AG08396 (cell line): ENCODE measurements around the gene ASF1A.

Experiments
- DNase-seq: peaks from one replicate; pipeline ENCODE4 v3.0.0; 2012; ENCODE audit warnings: low spot score, mixed read lengths

Gene ASF1A

GRCh38 chr6:118913161-118913560 lies 19.2 kb downstream of the ASF1A start:
- no peak for DNase-seq

DNA sequence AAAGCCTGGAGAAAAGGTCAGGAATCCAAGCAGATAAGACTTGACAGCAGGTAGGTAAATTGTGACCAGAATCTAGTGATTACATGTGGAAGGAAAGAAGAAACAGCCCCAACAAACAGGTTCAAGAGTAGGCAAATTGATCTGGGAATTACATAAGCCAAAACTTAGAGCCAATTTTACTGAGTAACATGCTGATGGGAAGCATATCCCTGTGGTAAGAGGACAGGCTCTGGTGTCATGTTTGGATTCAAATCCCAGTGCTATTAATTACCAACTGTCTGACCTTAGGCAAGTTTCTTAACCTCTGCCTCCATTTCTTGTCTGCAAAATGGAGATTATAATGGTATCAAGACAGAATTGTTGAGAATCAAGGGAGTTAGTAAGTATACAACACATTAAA lies 20.6 kb downstream of the ASF1A start:
- no peak for DNase-seq

DNA sequence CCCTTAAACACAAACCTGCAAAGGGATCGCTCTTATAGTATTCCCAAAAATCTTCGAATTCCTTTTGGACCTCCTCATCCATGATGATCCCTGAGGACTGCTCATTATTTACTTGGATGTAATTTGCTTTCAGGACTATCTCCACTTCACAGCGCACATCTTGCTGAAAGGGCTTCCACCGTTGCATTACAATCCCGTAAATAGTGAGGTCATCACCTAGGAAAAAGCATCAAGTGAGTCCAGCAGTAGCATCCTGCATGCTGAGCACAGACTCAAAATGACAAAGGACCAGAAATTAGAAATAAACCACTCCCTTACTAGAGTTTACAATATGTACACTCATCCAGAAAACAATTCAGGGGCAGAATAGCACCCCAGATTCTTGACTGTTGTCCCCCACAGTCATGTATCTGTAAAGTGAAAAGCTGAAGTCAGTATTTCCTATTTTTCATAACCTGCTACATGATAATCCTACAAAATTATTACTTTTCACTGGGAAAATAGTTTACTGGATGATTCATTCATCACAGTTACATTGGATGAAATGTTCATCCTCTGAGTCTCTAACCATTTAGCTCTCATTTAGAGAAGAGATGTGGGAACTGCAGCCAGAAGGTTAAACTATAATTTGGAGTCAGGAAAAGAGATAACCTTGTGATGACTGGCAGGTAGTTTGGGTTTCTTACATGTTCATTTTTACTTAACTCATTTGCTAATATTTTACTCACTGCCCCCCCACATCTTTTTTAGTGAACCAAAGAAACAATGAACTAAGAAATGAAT lies 23.8 kb downstream of the ASF1A start:
- peak; percentile 8 for DNase-seq

DNA sequence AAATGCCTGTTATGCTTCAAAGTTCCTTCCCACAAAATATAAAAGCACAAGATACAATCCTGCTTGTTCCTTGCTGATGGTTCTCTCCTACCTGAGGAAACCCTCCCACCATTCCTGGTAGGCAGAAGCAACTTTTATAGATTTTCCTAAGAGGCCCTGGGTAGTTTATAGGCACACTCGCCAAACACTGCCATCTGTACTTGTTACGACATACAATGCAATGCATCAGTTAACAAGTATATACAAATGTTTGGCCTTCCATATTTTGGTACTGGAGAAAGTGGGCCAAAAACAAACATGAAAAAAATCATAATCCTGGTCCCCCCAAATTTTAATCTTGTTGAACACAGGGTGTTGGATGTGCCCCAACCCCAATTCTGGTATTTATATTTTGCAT lies 24.4 kb downstream of the ASF1A start:
- DNase-seq = no peak

- no peak for DNase-seq
Measured at GRCh38 chr6:118921084-118921483, 27.1 kb downstream of the ASF1A start.

DNA sequence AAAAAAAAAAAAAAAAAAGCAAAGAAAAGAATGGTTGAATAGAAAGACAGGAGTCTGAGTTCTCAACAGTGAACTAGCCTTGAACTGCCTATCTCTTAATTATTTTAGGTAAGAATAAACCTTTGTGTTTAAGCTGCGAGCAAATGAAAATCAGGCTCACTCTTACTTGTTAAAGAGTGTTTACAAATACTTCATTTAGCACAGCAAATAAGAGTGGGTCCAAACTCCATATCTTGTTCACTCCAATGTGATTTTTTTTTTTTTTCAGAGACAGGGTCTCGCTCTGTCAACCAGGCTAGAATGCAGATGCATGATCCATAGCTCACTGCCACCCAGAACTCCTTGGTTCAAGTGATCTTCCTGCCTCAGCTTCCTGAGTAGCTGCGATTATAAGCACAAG lies 29.1 kb downstream of the ASF1A start:
- DNase-seq = no peak

DNA sequence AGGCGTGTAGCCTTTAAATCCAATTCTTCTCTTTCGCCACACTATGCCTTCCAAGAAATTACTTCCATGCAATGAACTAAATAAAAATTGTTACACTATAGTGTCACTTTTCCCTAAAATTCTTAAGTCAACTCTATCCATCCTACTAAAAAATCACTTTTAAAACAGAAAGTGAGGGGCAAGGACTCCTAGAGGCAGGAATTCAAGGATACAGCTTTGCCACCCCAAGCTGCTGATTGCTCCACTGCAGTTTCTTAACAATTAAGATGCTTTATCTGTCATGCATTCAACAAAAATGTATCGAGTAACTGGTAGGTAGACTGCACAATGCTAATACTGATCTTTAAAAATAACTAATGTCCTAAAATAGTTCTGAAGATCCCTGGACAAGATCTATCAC lies 36.7 kb downstream of the ASF1A start:
- DNase-seq = no peak

- DNase-seq = no peak
Measured at GRCh38 chr6:118931436-118931835, 37.5 kb downstream of the ASF1A start.

DNA sequence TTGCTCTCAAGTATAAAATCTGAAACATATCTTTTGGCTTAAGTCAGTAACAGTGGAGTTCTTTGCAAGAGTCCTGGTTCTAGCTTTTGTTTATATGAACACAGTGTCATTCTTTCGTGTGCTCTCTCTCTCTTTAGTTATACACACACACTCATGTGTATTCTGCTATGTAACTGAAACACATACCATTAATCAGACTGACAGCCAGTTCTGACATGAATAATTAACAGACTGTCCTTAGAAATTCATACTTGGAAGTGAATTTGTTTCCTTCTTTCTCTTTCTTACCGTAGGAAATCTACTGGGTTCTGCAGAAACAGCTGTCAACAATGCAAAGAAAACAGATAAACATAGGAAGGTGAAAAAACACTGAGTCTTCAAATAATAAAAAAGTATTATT lies 38.5 kb downstream of the ASF1A start:
- DNase-seq = no peak

GRCh38 chr6:118933855-118934460 lies 40.0 kb downstream of the ASF1A start:
- no peak for DNase-seq

GRCh38 chr6:118934461-118935330 lies 40.7 kb downstream of the ASF1A start, which contains the start of gene MCM9:
TSS of gene MCM9 (minus strand) at chr6:118935159. CDS start at chr6:118931723, 3,436 bp downstream.
- DNase-seq = peak; percentile 95

- no peak for DNase-seq
Measured at GRCh38 chr6:118935331-118935668, 41.3 kb downstream of the ASF1A start.

- DNase-seq = no peak
Measured at GRCh38 chr6:118935978-118936703, 42.2 kb downstream of the ASF1A start.

DNA sequence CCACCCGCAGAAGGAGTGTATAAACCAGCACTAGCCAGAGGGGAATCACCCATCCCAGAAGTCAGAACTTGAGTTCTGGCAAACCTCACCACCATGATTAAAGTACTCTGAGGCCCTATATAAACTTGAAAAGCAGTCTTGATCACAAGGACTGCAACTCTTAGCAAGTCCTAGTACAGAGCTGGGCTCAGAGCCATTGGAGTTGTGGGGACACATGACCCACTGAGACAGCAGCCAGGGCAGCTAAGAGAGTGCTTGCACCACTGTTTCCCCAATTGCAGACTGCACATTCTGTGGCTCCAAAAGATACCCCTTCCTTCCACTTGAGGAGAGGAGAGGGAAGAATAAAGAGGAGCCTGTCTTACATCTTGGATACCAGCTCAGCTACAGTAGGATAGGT lies 45.7 kb downstream of the ASF1A start:
- DNase-seq = no peak

GRCh38 chr6:118940770-118941169 lies 46.8 kb downstream of the ASF1A start:
- DNase-seq = no peak

DNA sequence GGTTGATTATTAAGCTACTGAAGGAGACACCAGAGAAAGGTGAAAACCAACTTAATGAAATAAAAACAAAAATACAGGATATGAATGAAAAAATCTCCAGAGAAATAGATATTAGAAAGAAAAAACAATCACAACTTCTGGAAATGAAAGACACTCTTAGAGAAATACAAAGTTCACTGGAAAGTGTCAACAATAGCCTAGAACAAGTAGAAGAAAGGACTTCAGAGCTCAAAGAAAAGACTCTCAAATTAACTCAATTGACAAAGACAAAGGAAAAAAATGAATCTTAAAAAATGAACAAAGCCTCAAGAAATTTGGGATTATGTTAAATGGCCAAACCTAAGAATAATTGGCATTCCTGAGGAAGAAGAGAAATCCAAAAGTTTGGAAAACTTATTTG lies 51.3 kb downstream of the ASF1A start:
- DNase-seq = no peak

DNA sequence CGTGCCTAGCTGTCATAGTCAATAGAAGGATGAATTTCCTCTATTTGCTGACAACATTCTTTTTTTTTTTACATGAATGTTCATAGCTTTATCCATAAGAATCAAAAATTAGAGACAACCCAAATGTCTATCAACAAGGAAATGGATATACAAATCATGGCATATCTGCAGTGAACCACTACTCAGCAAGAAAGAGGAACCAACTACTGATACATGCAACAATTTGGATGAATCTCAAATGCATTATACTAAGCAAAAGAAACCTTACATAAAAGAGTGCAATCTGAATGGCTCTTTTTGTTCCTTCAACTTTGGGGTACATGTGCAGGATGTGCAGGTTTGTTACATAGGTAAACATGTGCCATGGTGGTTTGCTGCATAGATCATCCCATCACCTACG lies 58.7 kb downstream of the ASF1A start:
- DNase-seq = no peak

GRCh38 chr6:118953391-118953790 lies 59.4 kb downstream of the ASF1A start:
- DNase-seq = no peak
